B cell (primary cell): ENCODE results near the gene TCAP.

ENCODE experiments used
- EZH2 ChIP-seq: IDR thresholded peaks from 2 replicates; pipeline ENCODE4 v1.6.1; 2012; ENCODE audit warnings: borderline replicate concordance, low read depth, mild to moderate bottlenecking, moderate library complexity, low read length; ENCODE audit not compliant: insufficient read depth, poor library complexity, severe bottlenecking
- TF ChIP-seq, protein P1 (sequence below): fragments of 200-600 bp; IDR thresholded peaks from one replicate; pipeline ENCODE4 v1.8.0; 2022; ENCODE audit warnings: antibody characterized with exemption, mild to moderate bottlenecking

DNA sequence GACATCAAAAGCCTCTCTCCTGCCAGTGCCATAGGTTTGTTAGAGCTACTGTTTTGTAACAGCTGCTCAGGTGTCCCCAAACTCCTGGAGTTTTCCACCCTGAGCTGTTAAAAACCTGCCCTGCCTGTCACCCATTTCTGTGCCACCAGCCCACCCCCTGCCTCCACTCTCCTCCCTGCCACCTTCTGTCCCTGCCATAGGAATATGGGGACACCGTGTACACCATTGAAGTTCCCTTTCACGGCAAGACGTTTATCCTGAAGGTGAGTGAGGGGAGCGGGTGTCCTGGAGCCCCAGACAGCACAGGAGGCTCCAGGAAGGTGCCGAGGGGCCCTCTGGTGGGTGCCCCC, 5.2 kb upstream of the TCAP start:
- TF ChIP-seq, protein P1, sequence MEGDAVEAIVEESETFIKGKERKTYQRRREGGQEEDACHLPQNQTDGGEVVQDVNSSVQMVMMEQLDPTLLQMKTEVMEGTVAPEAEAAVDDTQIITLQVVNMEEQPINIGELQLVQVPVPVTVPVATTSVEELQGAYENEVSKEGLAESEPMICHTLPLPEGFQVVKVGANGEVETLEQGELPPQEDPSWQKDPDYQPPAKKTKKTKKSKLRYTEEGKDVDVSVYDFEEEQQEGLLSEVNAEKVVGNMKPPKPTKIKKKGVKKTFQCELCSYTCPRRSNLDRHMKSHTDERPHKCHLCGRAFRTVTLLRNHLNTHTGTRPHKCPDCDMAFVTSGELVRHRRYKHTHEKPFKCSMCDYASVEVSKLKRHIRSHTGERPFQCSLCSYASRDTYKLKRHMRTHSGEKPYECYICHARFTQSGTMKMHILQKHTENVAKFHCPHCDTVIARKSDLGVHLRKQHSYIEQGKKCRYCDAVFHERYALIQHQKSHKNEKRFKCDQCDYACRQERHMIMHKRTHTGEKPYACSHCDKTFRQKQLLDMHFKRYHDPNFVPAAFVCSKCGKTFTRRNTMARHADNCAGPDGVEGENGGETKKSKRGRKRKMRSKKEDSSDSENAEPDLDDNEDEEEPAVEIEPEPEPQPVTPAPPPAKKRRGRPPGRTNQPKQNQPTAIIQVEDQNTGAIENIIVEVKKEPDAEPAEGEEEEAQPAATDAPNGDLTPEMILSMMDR: no peak
- no peak for TF ChIP-seq EZH2
